Prostate gland (tissue), 2 donors: ENCODE measurements around the gene TUBAL3.

Experiments used
- CTCF ChIP-seq, 4 experiments: fragments of 200-600 bp in 2 of 4; fragments of 450-650 bp in 2 of 4; sonication (generic) in 2 of 4; IDR thresholded peaks; 1 replicate in 3 of 4; 2 replicates in 1 of 4; pipeline ENCODE4 v1.5.1; 2016 to 2019; ENCODE audit warnings: antibody characterized with exemption in 4 of 4, mild to moderate bottlenecking in 2 of 4, moderate library complexity in 2 of 4
- POLR2A ChIP-seq: fragments of 450-650 bp; IDR thresholded peaks from one replicate; pipeline ENCODE4 v1.6.1; 2016; ENCODE audit warnings: antibody characterized with exemption, mild to moderate bottlenecking
- POLR2AphosphoS5 ChIP-seq: sonication (generic); formaldehyde crosslinking; IDR thresholded peaks from one replicate; pipeline ENCODE4 v1.6.1; 2017; ENCODE audit warnings: antibody characterized with exemption

- TF ChIP-seq CTCF (IDR thresholded peaks at IDR 0.05) (no peak), POLR2AphosphoS5 (no peak), POLR2A (no peak)
Measured at GRCh38 chr10:5346881-5347280, 57.7 kb downstream of the TUBAL3 start.
